WI38 (cell line): ENCODE measurements around the gene JRKL.

Source experiments
- H3K4me3 ChIP-seq: 2 replicates; pipeline ENCODE4 v1.5.1; 2011; ENCODE audit warnings: low read depth, mild to moderate bottlenecking, control low read depth, low read length
- CTCF ChIP-seq: IDR thresholded peaks from 2 replicates; pipeline ENCODE4 v1.5.1; 2012; ENCODE audit warnings: low read depth, mild to moderate bottlenecking, control low read depth, low read length

The JRKL gene

GRCh38 chr11:96357794-96358193 is 32.0 kb upstream of the JRKL start:
- no peak overlapping the region for H3K4me3 ChIP-seq
- TF ChIP-seq CTCF: no peak

- TF ChIP-seq CTCF: no peak
- no peak overlapping the region for H3K4me3 ChIP-seq
These were observed 31.5 kb upstream of the JRKL start for GRCh38 chr11:96358321-96358720.

DNA sequence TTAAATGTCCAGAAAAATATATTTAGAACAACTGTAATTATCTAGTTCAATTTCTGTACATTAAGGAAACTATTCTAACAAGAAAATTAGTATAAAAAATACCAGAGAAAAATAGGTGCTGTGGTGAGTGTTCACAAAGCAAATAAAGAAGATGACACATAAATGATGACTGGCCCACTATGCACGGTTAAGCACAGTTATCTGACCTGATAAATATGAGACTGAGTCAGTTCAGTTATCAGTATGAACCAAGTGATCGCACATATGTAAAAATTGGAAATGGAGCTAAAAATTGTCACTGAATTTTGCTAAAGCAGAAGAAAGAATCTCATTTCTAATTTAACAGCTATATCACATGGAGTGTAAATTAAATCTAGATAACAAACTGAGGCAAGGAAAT is 28.0 kb upstream of the JRKL start:
- H3K4me3 ChIP-seq: no peak overlapping the region
- TF ChIP-seq CTCF: no peak

DNA sequence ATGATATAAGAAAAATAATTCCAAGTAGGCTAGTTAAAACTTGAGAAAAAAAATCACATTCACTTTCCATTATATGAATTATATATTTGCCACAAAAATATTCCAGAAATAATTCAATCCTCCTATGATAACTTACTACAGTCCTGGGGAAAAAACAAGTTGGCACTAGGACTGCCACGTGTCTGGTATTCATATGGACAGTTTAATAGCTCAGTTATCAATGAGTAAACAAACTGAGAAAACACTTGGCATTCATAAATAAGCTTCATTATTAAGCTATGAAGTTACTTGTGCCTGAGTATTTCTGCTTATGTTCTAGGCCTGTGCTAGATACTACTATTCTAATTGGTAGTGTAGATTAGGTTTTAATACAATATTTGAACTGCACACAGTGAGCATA is 24.3 kb upstream of the JRKL start:
- no peak overlapping the region for H3K4me3 ChIP-seq
- no peak for TF ChIP-seq CTCF

DNA sequence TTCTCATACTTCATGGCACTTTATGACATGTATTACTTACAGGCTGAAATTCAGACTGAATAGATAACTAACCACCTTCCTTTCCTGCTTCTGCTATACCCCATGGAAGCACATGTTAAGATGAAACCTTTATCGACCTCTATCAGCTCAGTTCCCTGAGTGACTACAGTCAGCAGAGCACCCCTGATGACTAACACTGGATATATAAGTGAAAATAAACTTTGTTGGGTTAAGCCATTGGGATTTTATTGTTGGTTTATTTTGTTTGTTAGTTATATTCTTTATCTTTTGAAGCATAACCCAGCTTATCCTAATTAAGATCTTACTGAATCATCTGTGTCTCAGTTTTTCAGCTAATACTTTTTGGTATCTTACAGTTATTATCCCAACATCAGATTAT is 23.8 kb upstream of the JRKL start:
- no peak for TF ChIP-seq CTCF
- H3K4me3 ChIP-seq: no peak overlapping the region

GRCh38 chr11:96367342-96367741 is 22.5 kb upstream of the JRKL start:
- no peak overlapping the region for H3K4me3 ChIP-seq
- TF ChIP-seq CTCF: no peak

- H3K4me3 ChIP-seq: no peak overlapping the region
- TF ChIP-seq CTCF: no peak
These were observed 16.0 kb upstream of the JRKL start for GRCh38 chr11:96373826-96374225.
